ENCODE data around the gene MZT2B.
"Not testable (repeated sequence)": the region's sequence is repeated elsewhere in the genome, so short reads cannot be mapped to it uniquely, and the experiment has no call there.

DNA sequence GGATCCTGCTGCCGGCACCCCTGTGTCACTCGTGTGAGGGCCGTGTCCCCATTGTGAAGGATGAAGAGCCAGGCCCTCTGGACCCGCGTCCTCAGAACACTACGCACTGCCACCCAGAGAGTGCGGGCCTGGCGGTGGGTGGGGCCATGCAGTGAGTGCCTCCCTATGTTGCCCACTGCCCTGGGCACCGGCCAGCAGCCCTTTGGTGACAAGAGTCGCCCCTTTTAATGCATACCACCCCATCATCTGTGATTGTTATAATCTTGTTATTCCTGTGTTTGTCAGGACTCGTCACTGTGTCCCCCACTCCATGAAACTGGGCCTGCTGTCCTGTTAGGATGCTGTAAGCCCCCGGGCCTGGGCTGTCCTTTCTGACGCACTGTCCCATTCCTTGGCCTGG lies 43.7 kb upstream of the MZT2B start:
- TF ChIP-seq, protein P1, sequence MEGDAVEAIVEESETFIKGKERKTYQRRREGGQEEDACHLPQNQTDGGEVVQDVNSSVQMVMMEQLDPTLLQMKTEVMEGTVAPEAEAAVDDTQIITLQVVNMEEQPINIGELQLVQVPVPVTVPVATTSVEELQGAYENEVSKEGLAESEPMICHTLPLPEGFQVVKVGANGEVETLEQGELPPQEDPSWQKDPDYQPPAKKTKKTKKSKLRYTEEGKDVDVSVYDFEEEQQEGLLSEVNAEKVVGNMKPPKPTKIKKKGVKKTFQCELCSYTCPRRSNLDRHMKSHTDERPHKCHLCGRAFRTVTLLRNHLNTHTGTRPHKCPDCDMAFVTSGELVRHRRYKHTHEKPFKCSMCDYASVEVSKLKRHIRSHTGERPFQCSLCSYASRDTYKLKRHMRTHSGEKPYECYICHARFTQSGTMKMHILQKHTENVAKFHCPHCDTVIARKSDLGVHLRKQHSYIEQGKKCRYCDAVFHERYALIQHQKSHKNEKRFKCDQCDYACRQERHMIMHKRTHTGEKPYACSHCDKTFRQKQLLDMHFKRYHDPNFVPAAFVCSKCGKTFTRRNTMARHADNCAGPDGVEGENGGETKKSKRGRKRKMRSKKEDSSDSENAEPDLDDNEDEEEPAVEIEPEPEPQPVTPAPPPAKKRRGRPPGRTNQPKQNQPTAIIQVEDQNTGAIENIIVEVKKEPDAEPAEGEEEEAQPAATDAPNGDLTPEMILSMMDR (conservative IDR thresholded peaks at IDR 0.05): not testable (repeated sequence)
- not testable (repeated sequence) for TF ChIP-seq ZFX (IDR thresholded peaks at IDR 0.05)

All from C4-2B (cell line).